Testis (tissue), 2 donors: ENCODE measurements around the gene COLQ.

Experiments used
- POLR2A ChIP-seq: fragments of 450-650 bp; IDR thresholded peaks from one replicate; pipeline ENCODE4 v1.6.1; 2017; ENCODE audit warnings: antibody characterized with exemption, mild to moderate bottlenecking, moderate library complexity
- TF ChIP-seq, protein P1 (sequence below), 3 experiments: fragments of 450-650 bp in 2 of 3; fragments of 200-600 bp in 1 of 3; sonication (generic) in 1 of 3; IDR thresholded peaks; one replicate each; pipeline ENCODE4 v1.5.1; 2016 to 2019; ENCODE audit warnings: antibody characterized with exemption in 3 of 3, mild to moderate bottlenecking in 2 of 3, moderate library complexity in 1 of 3

GRCh38 chr3:15490158-15490557 lies 31.3 kb downstream of the COLQ start:
- TF ChIP-seq, protein P1, sequence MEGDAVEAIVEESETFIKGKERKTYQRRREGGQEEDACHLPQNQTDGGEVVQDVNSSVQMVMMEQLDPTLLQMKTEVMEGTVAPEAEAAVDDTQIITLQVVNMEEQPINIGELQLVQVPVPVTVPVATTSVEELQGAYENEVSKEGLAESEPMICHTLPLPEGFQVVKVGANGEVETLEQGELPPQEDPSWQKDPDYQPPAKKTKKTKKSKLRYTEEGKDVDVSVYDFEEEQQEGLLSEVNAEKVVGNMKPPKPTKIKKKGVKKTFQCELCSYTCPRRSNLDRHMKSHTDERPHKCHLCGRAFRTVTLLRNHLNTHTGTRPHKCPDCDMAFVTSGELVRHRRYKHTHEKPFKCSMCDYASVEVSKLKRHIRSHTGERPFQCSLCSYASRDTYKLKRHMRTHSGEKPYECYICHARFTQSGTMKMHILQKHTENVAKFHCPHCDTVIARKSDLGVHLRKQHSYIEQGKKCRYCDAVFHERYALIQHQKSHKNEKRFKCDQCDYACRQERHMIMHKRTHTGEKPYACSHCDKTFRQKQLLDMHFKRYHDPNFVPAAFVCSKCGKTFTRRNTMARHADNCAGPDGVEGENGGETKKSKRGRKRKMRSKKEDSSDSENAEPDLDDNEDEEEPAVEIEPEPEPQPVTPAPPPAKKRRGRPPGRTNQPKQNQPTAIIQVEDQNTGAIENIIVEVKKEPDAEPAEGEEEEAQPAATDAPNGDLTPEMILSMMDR (IDR thresholded peaks at IDR 0.05) = no peak
- no peak for TF ChIP-seq POLR2A
